ENCODE data around the gene PAQR8.

The PAQR8 gene

DNA sequence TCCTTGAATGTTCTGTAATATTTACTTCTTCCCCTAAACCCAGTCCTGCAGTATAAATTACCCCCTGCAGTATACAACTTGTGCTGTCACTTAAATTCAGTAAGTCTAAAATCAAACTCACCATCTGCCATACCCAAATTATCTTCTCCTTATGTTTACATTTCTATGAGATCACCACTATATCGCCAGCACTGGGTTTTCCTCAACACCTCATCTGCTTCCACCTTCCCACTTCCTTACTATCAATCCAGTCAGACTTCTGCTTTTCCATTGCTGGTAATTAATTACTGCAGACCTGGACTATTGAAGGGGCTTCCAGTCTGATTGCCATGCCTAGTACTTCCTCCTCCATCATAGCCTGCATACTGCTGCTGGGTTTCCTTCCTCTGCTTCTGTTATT lies 73.4 kb downstream of the PAQR8 start:
- H3K4me3 ChIP-seq (ENCODE audit: low read depth, low read length), result no peak overlapping the region
- TF ChIP-seq, protein P1, sequence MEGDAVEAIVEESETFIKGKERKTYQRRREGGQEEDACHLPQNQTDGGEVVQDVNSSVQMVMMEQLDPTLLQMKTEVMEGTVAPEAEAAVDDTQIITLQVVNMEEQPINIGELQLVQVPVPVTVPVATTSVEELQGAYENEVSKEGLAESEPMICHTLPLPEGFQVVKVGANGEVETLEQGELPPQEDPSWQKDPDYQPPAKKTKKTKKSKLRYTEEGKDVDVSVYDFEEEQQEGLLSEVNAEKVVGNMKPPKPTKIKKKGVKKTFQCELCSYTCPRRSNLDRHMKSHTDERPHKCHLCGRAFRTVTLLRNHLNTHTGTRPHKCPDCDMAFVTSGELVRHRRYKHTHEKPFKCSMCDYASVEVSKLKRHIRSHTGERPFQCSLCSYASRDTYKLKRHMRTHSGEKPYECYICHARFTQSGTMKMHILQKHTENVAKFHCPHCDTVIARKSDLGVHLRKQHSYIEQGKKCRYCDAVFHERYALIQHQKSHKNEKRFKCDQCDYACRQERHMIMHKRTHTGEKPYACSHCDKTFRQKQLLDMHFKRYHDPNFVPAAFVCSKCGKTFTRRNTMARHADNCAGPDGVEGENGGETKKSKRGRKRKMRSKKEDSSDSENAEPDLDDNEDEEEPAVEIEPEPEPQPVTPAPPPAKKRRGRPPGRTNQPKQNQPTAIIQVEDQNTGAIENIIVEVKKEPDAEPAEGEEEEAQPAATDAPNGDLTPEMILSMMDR (IDR thresholded peaks at IDR 0.05; ENCODE audit: insufficient read depth, low read depth, low read length, missing control alignments), result no peak
- DNase-seq (ENCODE audit: low read depth), result no peak

- TF ChIP-seq, protein P1 (IDR thresholded peaks at IDR 0.05; ENCODE audit: insufficient read depth, low read depth, low read length, missing control alignments), result no peak
- DNase-seq (ENCODE audit: low read depth), result no peak
Observed at GRCh38 chr6:52438926-52439325, 77.0 kb downstream of the PAQR8 start.

GRCh38 chr6:52454556-52454955 lies 92.6 kb downstream of the PAQR8 start:
- no peak overlapping the region for H3K4me3 ChIP-seq (ENCODE audit: low read depth, low read length)
- DNase-seq (ENCODE audit: low read depth), result no peak
- TF ChIP-seq, protein P1 (IDR thresholded peaks at IDR 0.05; ENCODE audit: insufficient read depth, low read depth, low read length, missing control alignments), result no peak

More at GRCh38 chr6:52438926-52439325, 77.0 kb downstream of the PAQR8 start:
- H3K4me3 ChIP-seq (ENCODE audit: low read depth, low read length), result no peak overlapping the region

- H3K4me3 ChIP-seq (ENCODE audit: low read depth, low read length), result no peak overlapping the region
- no peak for DNase-seq (ENCODE audit: low read depth)
- TF ChIP-seq, protein P1 (IDR thresholded peaks at IDR 0.05; ENCODE audit: insufficient read depth, low read depth, low read length, missing control alignments), result no peak
Observed at GRCh38 chr6:52457096-52457495, 95.1 kb downstream of the PAQR8 start.

Measured in GM12865 (cell line).